Caki2 (cell line): ENCODE results near the gene PDE4B. TPM values are rescaled to one million over a fixed set of nuclear protein-coding genes. Genes with fewer than 3 reads are reported as not detected.

Source experiments
- DNase-seq: peaks from one replicate; pipeline ENCODE4 v3.0.0-alpha.2; 2015; ENCODE audit warnings: low read depth
- in situ Hi-C: cut with HindIII; loops from 2 replicates; pipeline ENCODE4 v1.10.0; 2016; ENCODE audit warnings: low sequenced_read_pairs, low pct_unique_long_range_greater_than_20kb, mixed read lengths
- total RNA-seq: library from RNA; depleted of rRNA; stranded (reverse); fragments of >200 nt; shearing (Covaris generic); gene quantifications from 2 replicates; pipeline ENCODE4 v1.2.3, GENCODE V29; 2014; ENCODE audit warnings: low replicate concordance

The PDE4B gene
- total RNA-seq, 1 experiment from 2014 or later: not detected

- no peak for DNase-seq
- in situ Hi-C loops: no loop called here
Observed at GRCh38 chr1:66247415-66248208, 454.9 kb downstream of the PDE4B start.

GRCh38 chr1:66248257-66248656 is 455.6 kb downstream of the PDE4B start:
- no peak for DNase-seq
- in situ Hi-C loops: no loop called here

- DNase-seq: no peak
- in situ Hi-C loops: no loop called here
Observed at GRCh38 chr1:66248746-66249145, 456.1 kb downstream of the PDE4B start.

- in situ Hi-C loops: no loop called here
- no peak for DNase-seq
Observed at GRCh38 chr1:66250075-66250474, 457.4 kb downstream of the PDE4B start.

GRCh38 chr1:66250478-66250877 is 457.8 kb downstream of the PDE4B start:
- DNase-seq: no peak
- in situ Hi-C loops: no loop called here

- in situ Hi-C loops: no loop called here
- no peak for DNase-seq
Observed at GRCh38 chr1:66251546-66251945, 458.9 kb downstream of the PDE4B start.

GRCh38 chr1:66253330-66253921 is 460.7 kb downstream of the PDE4B start:
- in situ Hi-C loops: no loop called here
- DNase-seq: peak; percentile 51

GRCh38 chr1:66254785-66255184 is 462.1 kb downstream of the PDE4B start:
- DNase-seq: no peak
- in situ Hi-C loops: no loop called here

- DNase-seq: no peak
- in situ Hi-C loops: no loop called here
Observed at GRCh38 chr1:66256629-66257572, 464.2 kb downstream of the PDE4B start.

- in situ Hi-C loops: no loop called here
- no peak for DNase-seq
Observed at GRCh38 chr1:66258404-66259105, 465.9 kb downstream of the PDE4B start.

- in situ Hi-C loops: no loop called here
- DNase-seq: no peak
Observed at GRCh38 chr1:66261364-66261763, 468.7 kb downstream of the PDE4B start.

- in situ Hi-C loops: no loop called here
- no peak for DNase-seq
Observed at GRCh38 chr1:66262208-66262963, 469.7 kb downstream of the PDE4B start.

GRCh38 chr1:66265268-66265667 is 472.6 kb downstream of the PDE4B start:
- no peak for DNase-seq
- in situ Hi-C loops: no loop called here

- in situ Hi-C loops: no loop called here
- DNase-seq: no peak
Observed at GRCh38 chr1:66265796-66266195, 473.1 kb downstream of the PDE4B start.

- in situ Hi-C loops: no loop called here
- peak; percentile 31 for DNase-seq
Observed at GRCh38 chr1:66266350-66266749, 473.7 kb downstream of the PDE4B start.

- in situ Hi-C loops: no loop called here
- no peak for DNase-seq
Observed at GRCh38 chr1:66266756-66267155, 474.1 kb downstream of the PDE4B start.

GRCh38 chr1:66267201-66267940 is 474.7 kb downstream of the PDE4B start:
- in situ Hi-C loops: no loop called here
- DNase-seq: no peak
